GM12878 (cell line): ENCODE results near the gene UMAD1. TPM values are rescaled to one million over a fixed set of nuclear protein-coding genes. Genes with fewer than 3 reads are reported as not detected.

ENCODE experiments used
- ATAC-seq: fragments of 200-7000 bp; cut with Tn5 transposase; 3 replicates; pipeline ENCODE4 v1.9.1; 2020; ENCODE audit warnings: mild to moderate bottlenecking, moderate library complexity
- BruUV-seq: library from RNA; stranded (reverse); fragments of 400-500 nt; replicated peaks from 2 replicates; lab custom pipeline; 2021; lab: Mats Ljungman, UMichigan
- CTCF ChIA-PET: fragments of 300-600 bp; sonication (Branson Sonifier 250); formaldehyde crosslinking; extraction: SDS; loops from one replicate; lab custom pipeline; 2021; ENCODE audit warnings: inconsistent platforms; lab: Yijun Ruan, JAX
- POLR2A ChIA-PET: fragments of 350-600 bp; formaldehyde crosslinking; extraction: SDS; loops from one replicate; lab custom pipeline; 2021; ENCODE audit warnings: inconsistent platforms; lab: Charles Lee
- RAD21 ChIA-PET: fragments of 300-600 bp; sonication (Branson Sonifier 250); formaldehyde crosslinking; loops from one replicate; lab custom pipeline; 2023; ENCODE audit warnings: antibody characterized with exemption; ENCODE audit not compliant: unreplicated experiment; lab: Charles Lee
- SMC1A ChIA-PET: fragments of 300-600 bp; sonication (Branson Sonifier 250); formaldehyde crosslinking; loops from one replicate; lab custom pipeline; 2023; ENCODE audit not compliant: unreplicated experiment, uncharacterized antibody; lab: Charles Lee
- DNase-seq: peaks from one replicate; pipeline ENCODE4 v3.0.0-alpha.2; 2011; ENCODE audit warnings: low read depth, low spot score
- FAIRE-seq: peaks from 3 replicates; lab custom pipeline; 2011; peaks lifted over from hg19 to GRCh38; lab: Jason Lieb, UNC
- H2AFZ ChIP-seq: 2 replicates; pipeline ENCODE4 v1.6.0; 2011; ENCODE audit warnings: low read depth, low read length, control low read depth; ENCODE audit not compliant: control insufficient read depth
- H3K27ac ChIP-seq: 2 replicates; pipeline ENCODE4 v1.5.1; 2011; ENCODE audit warnings: control low read depth; ENCODE audit not compliant: control insufficient read depth, insufficient read depth
- H3K27me3 ChIP-seq, 2 experiments: replicated peaks in 1 of 2; 2 replicates each; pipeline versions ENCODE4 v1.6.0 to v1.6.1; 2011; ENCODE audit warnings: low read length in 1 of 2; ENCODE audit not compliant: control insufficient read depth in 2 of 2, insufficient read depth in 2 of 2
- H3K36me3 ChIP-seq, 2 experiments: 2 replicates each; pipeline ENCODE4 v1.5.1; 2011; ENCODE audit warnings: low read length in 1 of 2; ENCODE audit not compliant: control insufficient read depth in 2 of 2, insufficient read depth in 2 of 2
- H3K4me1 ChIP-seq: 2 replicates; pipeline ENCODE4 v1.6.1; 2011; ENCODE audit warnings: mild to moderate bottlenecking, low read length, moderate library complexity, mixed read lengths; ENCODE audit not compliant: control insufficient read depth, insufficient read depth
- H3K4me2 ChIP-seq: 2 replicates; pipeline ENCODE4 v1.6.0; 2011; ENCODE audit warnings: control low read depth; ENCODE audit not compliant: control insufficient read depth, insufficient read depth
- H3K4me3 ChIP-seq: fragments of 200-600 bp; sonication (generic); 2 replicates; pipeline ENCODE4 v1.5.1; 2016
- H3K79me2 ChIP-seq: 2 replicates; pipeline ENCODE4 v1.6.0; 2011; ENCODE audit warnings: low read length; ENCODE audit not compliant: control insufficient read depth, insufficient read depth
- H3K9ac ChIP-seq: 2 replicates; pipeline ENCODE4 v1.8.0; 2011; ENCODE audit warnings: low read length, control low read depth, mixed read lengths; ENCODE audit not compliant: control insufficient read depth, insufficient read depth
- H3K9me3 ChIP-seq: replicated peaks from 3 replicates; pipeline ENCODE4 v1.5.1; 2011; ENCODE audit warnings: mild to moderate bottlenecking, low read length; ENCODE audit not compliant: control insufficient read depth, insufficient read depth
- H4K20me1 ChIP-seq: 2 replicates; pipeline ENCODE4 v1.6.0; 2011; ENCODE audit not compliant: control insufficient read depth, insufficient read depth
- ATF7 ChIP-seq: fragments of 450-650 bp; IDR thresholded peaks from 2 replicates; pipeline ENCODE4 v1.6.1; 2016; ENCODE audit warnings: low read depth, mild to moderate bottlenecking
- EZH2 ChIP-seq: IDR thresholded peaks from 2 replicates; pipeline ENCODE4 v1.6.1; 2012; ENCODE audit warnings: low read depth, mild to moderate bottlenecking, control low read depth, inconsistent platforms, low read length, borderline replicate concordance; ENCODE audit not compliant: control insufficient read depth
- KAT2A ChIP-seq: conservative IDR thresholded peaks from 2 replicates; pipeline ENCODE4 v1.6.1; 2011; ENCODE audit warnings: low read depth, low read length; ENCODE audit not compliant: control insufficient read depth
- MTA2 ChIP-seq: fragments of 450-650 bp; IDR thresholded peaks from 2 replicates; pipeline ENCODE4 v1.6.1; 2016; ENCODE audit warnings: low read depth, mild to moderate bottlenecking, moderate library complexity
- SMAD5 ChIP-seq: IDR thresholded peaks from 2 replicates; pipeline ENCODE4 v1.6.1; 2016; ENCODE audit warnings: antibody characterized with exemption, low read depth
- TBL1XR1 ChIP-seq: IDR thresholded peaks from 2 replicates; pipeline ENCODE4 v1.6.1; 2012; ENCODE audit warnings: low read depth, low read length, improper control_type of control experiment
- WGBS: methylation state at CpG from one replicate; pipeline ENCODE4 v1.1.6; 2016; ENCODE audit warnings: low lambda C conversion rate; ENCODE audit not compliant: insufficient replicate concordance, insufficient coverage; ENCODE audit errors: missing lambda C conversion rate; 5-methylcytosine and 5-hydroxymethylcytosine counted together
- in situ Hi-C: fragments of 300-500 bp; cut with MboI; formaldehyde crosslinking; loops from 9 replicates; pipeline ENCODE4 v1.14.3; 2018; ENCODE audit warnings: mixed read lengths
- intact Hi-C: fragments of 100-400 bp; cut with micrococcal nuclease; formaldehyde crosslinking; loops from one replicate; pipeline ENCODE4 v1.14.2; 2022; ENCODE audit not compliant: unreplicated experiment
- polyA plus RNA-seq, 11 experiments: library from polyadenylated mRNA; depleted of rRNA in 4 of 11; unstranded in 6 of 11; stranded (reverse) in 5 of 11; fragments of >200 nt; fragmentation: Nextera tagmentation in 4 of 11; fragmentation: Illumina TruSeq in 1 of 11; extraction: Ambion mirVana in 4 of 11; extraction: Trizol in 1 of 11; gene quantifications; 1 replicate in 1 of 11; 2 replicates in 10 of 11; pipeline versions ENCODE4 v1.2.1 to v1.2.3, GENCODE V29; 2011 to 2016; ENCODE audit warnings: inconsistent platforms in 2 of 11, missing spikeins in 2 of 11, low read depth in 1 of 11
- total RNA-seq, 4 experiments: library from RNA; depleted of rRNA in 3 of 4; stranded (reverse); fragments of >200 nt in 3 of 4; fragmentation: Illumina TruSeq in 1 of 4; extraction: Trizol in 1 of 4; gene quantifications; 2 replicates each; pipeline versions ENCODE4 v1.2.1 to v1.2.3, GENCODE V29; 2013 to 2021
- TF ChIP-seq, protein P1 (sequence below): fragments of 450-650 bp; IDR thresholded peaks from 2 replicates; pipeline ENCODE4 v1.6.1; 2017; ENCODE audit warnings: mild to moderate bottlenecking, moderate library complexity

Gene UMAD1
- total and polyA plus RNA-seq, 10 of the 15 experiments (the other 5 are each of a cell fraction or from before 2014, with no cell fraction given), result 6.0 to 28.6 (median 9.3) TPM

DNA sequence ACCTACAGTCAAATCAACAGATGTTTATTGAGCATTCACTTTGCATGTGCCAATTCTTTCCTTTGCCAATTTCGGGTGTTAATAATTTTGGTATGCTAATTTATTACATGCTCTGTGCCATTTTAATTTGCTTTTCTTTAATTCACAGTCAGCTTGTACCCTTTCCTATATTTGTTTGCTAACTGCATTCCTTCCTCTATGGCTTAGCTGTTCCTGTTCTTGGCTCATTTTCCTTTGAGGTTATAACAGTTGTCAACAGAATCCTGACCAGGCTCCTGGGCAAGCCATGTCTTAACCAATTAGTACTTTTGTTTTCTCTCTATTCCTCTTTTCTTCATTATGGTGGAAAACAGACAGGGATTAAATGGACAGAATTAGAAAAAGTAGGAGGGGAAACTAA is 151.5 kb downstream of the UMAD1 start (continued):
- TF ChIP-seq, protein P1, sequence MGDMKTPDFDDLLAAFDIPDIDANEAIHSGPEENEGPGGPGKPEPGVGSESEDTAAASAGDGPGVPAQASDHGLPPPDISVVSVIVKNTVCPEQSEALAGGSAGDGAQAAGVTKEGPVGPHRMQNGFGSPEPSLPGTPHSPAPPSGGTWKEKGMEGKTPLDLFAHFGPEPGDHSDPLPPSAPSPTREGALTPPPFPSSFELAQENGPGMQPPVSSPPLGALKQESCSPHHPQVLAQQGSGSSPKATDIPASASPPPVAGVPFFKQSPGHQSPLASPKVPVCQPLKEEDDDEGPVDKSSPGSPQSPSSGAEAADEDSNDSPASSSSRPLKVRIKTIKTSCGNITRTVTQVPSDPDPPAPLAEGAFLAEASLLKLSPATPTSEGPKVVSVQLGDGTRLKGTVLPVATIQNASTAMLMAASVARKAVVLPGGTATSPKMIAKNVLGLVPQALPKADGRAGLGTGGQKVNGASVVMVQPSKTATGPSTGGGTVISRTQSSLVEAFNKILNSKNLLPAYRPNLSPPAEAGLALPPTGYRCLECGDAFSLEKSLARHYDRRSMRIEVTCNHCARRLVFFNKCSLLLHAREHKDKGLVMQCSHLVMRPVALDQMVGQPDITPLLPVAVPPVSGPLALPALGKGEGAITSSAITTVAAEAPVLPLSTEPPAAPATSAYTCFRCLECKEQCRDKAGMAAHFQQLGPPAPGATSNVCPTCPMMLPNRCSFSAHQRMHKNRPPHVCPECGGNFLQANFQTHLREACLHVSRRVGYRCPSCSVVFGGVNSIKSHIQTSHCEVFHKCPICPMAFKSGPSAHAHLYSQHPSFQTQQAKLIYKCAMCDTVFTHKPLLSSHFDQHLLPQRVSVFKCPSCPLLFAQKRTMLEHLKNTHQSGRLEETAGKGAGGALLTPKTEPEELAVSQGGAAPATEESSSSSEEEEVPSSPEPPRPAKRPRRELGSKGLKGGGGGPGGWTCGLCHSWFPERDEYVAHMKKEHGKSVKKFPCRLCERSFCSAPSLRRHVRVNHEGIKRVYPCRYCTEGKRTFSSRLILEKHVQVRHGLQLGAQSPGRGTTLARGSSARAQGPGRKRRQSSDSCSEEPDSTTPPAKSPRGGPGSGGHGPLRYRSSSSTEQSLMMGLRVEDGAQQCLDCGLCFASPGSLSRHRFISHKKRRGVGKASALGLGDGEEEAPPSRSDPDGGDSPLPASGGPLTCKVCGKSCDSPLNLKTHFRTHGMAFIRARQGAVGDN, result no peak
- TF ChIP-seq KAT2A (no peak), SMAD5 (no peak), TBL1XR1 (no peak)

DNA sequence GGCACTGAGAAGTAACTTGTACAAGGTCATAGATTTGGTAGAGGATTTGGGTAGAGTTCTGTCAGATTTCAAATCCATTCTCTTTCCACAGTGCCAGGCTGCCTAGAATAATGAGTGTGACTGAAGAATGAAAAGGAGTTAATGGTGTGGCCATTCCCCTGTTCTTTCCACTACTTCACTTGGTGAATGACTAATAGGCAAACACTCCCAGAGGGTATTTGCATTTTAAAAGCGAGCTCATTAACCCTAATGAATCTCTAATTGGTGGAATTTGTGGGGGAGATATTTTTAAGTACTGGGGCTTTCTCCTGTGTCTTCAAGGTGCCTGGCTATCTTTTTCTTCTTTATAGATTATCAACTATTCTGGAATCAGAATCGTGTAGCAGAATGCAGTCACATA is 152.7 kb downstream of the UMAD1 start:
- Histone ChIP-seq H3K9me3 (no peaks in the 10 kb centered on the region; the same call in 2 of the 3 replicates), H3K27ac (no peak overlapping the region), H3K4me1 (peaks cover 11% of the 10 kb centered on the region), H3K79me2 (no peaks in the 10 kb centered on the region), H3K9ac (no peak overlapping the region), H3K36me3 (no peaks in the 10 kb centered on the region), H4K20me1 (no peaks in the 10 kb centered on the region), H2AFZ (no peak overlapping the region), H3K4me2 (no peak overlapping the region), H3K4me3 (no peak overlapping the region), H3K27me3 (no peaks in the 10 kb centered on the region)
- CTCF ChIA-PET, result no interaction called here
- SMC1A ChIA-PET, result interaction anchor here (0.7 to 1.6 kb wide), 4 partner anchors 11 to 119 kb away, joined by 3 to 4 read pairs (median 3); no protein-coding TSS in a partner anchor
- TF ChIP-seq EZH2 (no peak), ATF7 (peak; percentile 26; the same call in 1 of the 2 replicates), MTA2 (peak; percentile 87)
- in situ Hi-C loops, result no loop called here
- intact Hi-C loops, result no loop called here
- RAD21 ChIA-PET, result interaction anchor here (1.5 kb wide), 1 partner anchor 112 kb away, joined by 4 read pairs; no protein-coding TSS in a partner anchor
- ATAC-seq (no peak), FAIRE-seq (no peak), DNase-seq (no peak)
- no TSS peak for BruUV-seq
- POLR2A ChIA-PET, result no interaction called here
- 21% methylated on average over 2 of the region's 2 CpGs for WGBS
